Osteocyte (in vitro differentiated cells): ENCODE data around the gene EEF1G. TPM values are rescaled to one million over a fixed set of nuclear protein-coding genes. Genes with fewer than 3 reads are reported as not detected.
A peak's percentile ranks its signal among the peaks of the same experiment; 100 is the strongest.

Source experiments
- DNase-seq: peaks from one replicate; pipeline ENCODE4 v3.0.0; 2021; ENCODE audit warnings: mixed read lengths; ENCODE audit not compliant: unreplicated experiment; ENCODE audit errors: extremely low spot score
- H3K27ac Mint-ChIP-seq: one replicate; pipeline ENCODE4 v1.8.0; 2021; ENCODE audit warnings: mild to moderate bottlenecking, mixed read lengths; ENCODE audit not compliant: unreplicated experiment
- H3K27me3 Mint-ChIP-seq: one replicate; pipeline ENCODE4 v1.8.0; 2021; ENCODE audit warnings: mixed read lengths; ENCODE audit not compliant: unreplicated experiment
- H3K36me3 Mint-ChIP-seq: one replicate; pipeline ENCODE4 v1.8.0; 2021; ENCODE audit warnings: mixed read lengths; ENCODE audit not compliant: unreplicated experiment
- H3K4me1 Mint-ChIP-seq: one replicate; pipeline ENCODE4 v1.8.0; 2021; ENCODE audit warnings: mixed read lengths; ENCODE audit not compliant: unreplicated experiment
- H3K4me3 Mint-ChIP-seq: one replicate; pipeline ENCODE4 v1.8.0; 2021; ENCODE audit warnings: mild to moderate bottlenecking, moderate library complexity, mixed read lengths; ENCODE audit not compliant: unreplicated experiment
- H3K9me3 Mint-ChIP-seq: one replicate; pipeline ENCODE4 v1.8.0; 2021; ENCODE audit warnings: mixed read lengths; ENCODE audit not compliant: unreplicated experiment
- CTCF ChIP-seq: fragments of 200-600 bp; sonication (generic); IDR thresholded peaks from 2 replicates; pipeline ENCODE4 v1.5.0; 2021; ENCODE audit warnings: antibody characterized with exemption, mild to moderate bottlenecking, moderate library complexity
- total RNA-seq: library from RNA; stranded (reverse); gene quantifications from 2 replicates; pipeline ENCODE4 v1.2.1, GENCODE V29; 2021

The EEF1G gene
- total RNA-seq, 1 donor from 2014 or later, result 1,404 TPM

GRCh38 chr11:62605902-62606301 is 32.2 kb upstream of the EEF1G start:
- no peak overlapping the region for H3K27ac Mint-ChIP-seq
- H3K9me3 Mint-ChIP-seq, result no peaks in the 10 kb centered on the region
- TF ChIP-seq CTCF, result no peak
- no peak overlapping the region for H3K4me3 Mint-ChIP-seq
- H3K36me3 Mint-ChIP-seq, result peaks cover 14% of the 10 kb centered on the region
- H3K4me1 Mint-ChIP-seq, result peaks cover 19% of the 10 kb centered on the region
- no peak for DNase-seq
- no peaks in the 10 kb centered on the region for H3K27me3 Mint-ChIP-seq

- DNase-seq, result no peak
- H3K4me1 Mint-ChIP-seq, result peaks cover 18% of the 10 kb centered on the region
- H3K36me3 Mint-ChIP-seq, result peaks cover 14% of the 10 kb centered on the region
- TF ChIP-seq CTCF, result no peak
- no peaks in the 10 kb centered on the region for H3K27me3 Mint-ChIP-seq
- no peaks in the 10 kb centered on the region for H3K9me3 Mint-ChIP-seq
- H3K4me3 Mint-ChIP-seq, result no peak overlapping the region
- no peak overlapping the region for H3K27ac Mint-ChIP-seq
Observed at GRCh38 chr11:62605467-62605866, 31.8 kb upstream of the EEF1G start.

GRCh38 chr11:62604460-62605120 is 30.9 kb upstream of the EEF1G start:
- no peak overlapping the region for H3K27ac Mint-ChIP-seq
- TF ChIP-seq CTCF, result no peak
- DNase-seq, result no peak
- no peaks in the 10 kb centered on the region for H3K27me3 Mint-ChIP-seq
- H3K4me3 Mint-ChIP-seq, result no peak overlapping the region
- peaks cover 20% of the 10 kb centered on the region for H3K36me3 Mint-ChIP-seq
- H3K4me1 Mint-ChIP-seq, result peaks cover 22% of the 10 kb centered on the region
- no peaks in the 10 kb centered on the region for H3K9me3 Mint-ChIP-seq

GRCh38 chr11:62603776-62604299 is 30.1 kb upstream of the EEF1G start:
- no peak overlapping the region for H3K4me3 Mint-ChIP-seq
- no peak for TF ChIP-seq CTCF
- no peak overlapping the region for H3K27ac Mint-ChIP-seq
- no peak for DNase-seq
- H3K4me1 Mint-ChIP-seq, result peaks cover 30% of the 10 kb centered on the region
- peaks cover 25% of the 10 kb centered on the region for H3K36me3 Mint-ChIP-seq
- no peaks in the 10 kb centered on the region for H3K27me3 Mint-ChIP-seq
- no peaks in the 10 kb centered on the region for H3K9me3 Mint-ChIP-seq

- no peak for DNase-seq
- Mint-ChIP-seq H3K4me1 (peaks cover 32% of the 10 kb centered on the region), H3K27ac (no peak overlapping the region), H3K36me3 (peaks cover 30% of the 10 kb centered on the region), H3K27me3 (no peaks in the 10 kb centered on the region), H3K9me3 (no peaks in the 10 kb centered on the region), H3K4me3 (peak overlapping the region; percentile 40)
- TF ChIP-seq CTCF, result no peak
Observed at GRCh38 chr11:62603072-62603408, 29.3 kb upstream of the EEF1G start.
